KMS-11 (cell line): ENCODE measurements around the gene CALCR.
A peak's percentile ranks its signal among the peaks of the same experiment; 100 is the strongest.

ENCODE experiments used
- H2AFZ ChIP-seq: fragments of 200-600 bp; sonication (generic); 2 replicates; pipeline ENCODE4 v1.6.1; 2016; ENCODE audit warnings: antibody characterized with exemption, mixed run types, low read depth
- H3K27ac ChIP-seq: fragments of 200-600 bp; sonication (generic); 2 replicates; pipeline ENCODE4 v1.6.1; 2016; ENCODE audit warnings: mild to moderate bottlenecking, mixed run types
- H3K27me3 ChIP-seq: fragments of 200-600 bp; sonication (generic); 2 replicates; pipeline ENCODE4 v1.6.1; 2017; ENCODE audit warnings: mild to moderate bottlenecking, low read depth, mixed run types, moderate library complexity; ENCODE audit not compliant: insufficient read depth
- H3K36me3 ChIP-seq: fragments of 200-600 bp; sonication (generic); 2 replicates; pipeline ENCODE4 v1.6.1; 2017; ENCODE audit warnings: mild to moderate bottlenecking, mixed run types; ENCODE audit not compliant: insufficient read depth
- H3K4me1 ChIP-seq: fragments of 200-600 bp; sonication (generic); 2 replicates; pipeline ENCODE4 v1.6.1; 2016; ENCODE audit warnings: mild to moderate bottlenecking, low read depth, mixed run types; ENCODE audit not compliant: poor library complexity, severe bottlenecking
- H3K4me2 ChIP-seq: fragments of 200-600 bp; sonication (generic); 2 replicates; pipeline ENCODE4 v1.7.0; 2016; ENCODE audit warnings: mild to moderate bottlenecking, mixed run types
- H3K4me3 ChIP-seq: fragments of 200-600 bp; sonication (generic); IDR thresholded peaks from 2 replicates; pipeline ENCODE4 v1.6.1; 2017; ENCODE audit warnings: low read depth, low read length, mixed read lengths; ENCODE audit not compliant: insufficient read depth
- H3K79me2 ChIP-seq: fragments of 200-600 bp; sonication (generic); 2 replicates; pipeline ENCODE4 v1.6.1; 2016; ENCODE audit warnings: low read depth, mixed run types; ENCODE audit not compliant: insufficient read depth
- H3K9ac ChIP-seq: fragments of 200-600 bp; sonication (generic); 2 replicates; pipeline ENCODE4 v1.6.1; 2016; ENCODE audit warnings: mild to moderate bottlenecking, mixed run types
- H4K20me1 ChIP-seq: fragments of 200-600 bp; sonication (generic); 2 replicates; pipeline ENCODE4 v1.6.1; 2016; ENCODE audit warnings: mild to moderate bottlenecking, mixed run types; ENCODE audit not compliant: insufficient read depth
- CTCF ChIP-seq: fragments of 200-600 bp; sonication (generic); conservative IDR thresholded peaks from 2 replicates; pipeline ENCODE4 v1.6.1; 2017; ENCODE audit warnings: low read depth, mild to moderate bottlenecking, antibody characterized with exemption, low read length, moderate library complexity, mixed read lengths

The CALCR gene

GRCh38 chr7:93392984-93393383 lies 181.5 kb downstream of the CALCR start:
- Histone ChIP-seq H3K4me3 (no peak overlapping the region), H3K4me2 (no peak overlapping the region), H2AFZ (no peak overlapping the region), H3K4me1 (no peaks in the 10 kb centered on the region), H3K36me3 (no peaks in the 10 kb centered on the region), H3K9ac (no peak overlapping the region), H3K27me3 (no peaks in the 10 kb centered on the region), H3K79me2 (no peaks in the 10 kb centered on the region), H4K20me1 (no peaks in the 10 kb centered on the region), H3K27ac (no peak overlapping the region)
- no peak for TF ChIP-seq CTCF

- no peaks in the 10 kb centered on the region for H3K4me1 ChIP-seq
- H3K79me2 ChIP-seq = no peaks in the 10 kb centered on the region
- H4K20me1 ChIP-seq = no peaks in the 10 kb centered on the region
- no peak overlapping the region for H2AFZ ChIP-seq
- no peaks in the 10 kb centered on the region for H3K27me3 ChIP-seq
- H3K4me3 ChIP-seq = no peak overlapping the region
- H3K4me2 ChIP-seq = no peak overlapping the region
- H3K9ac ChIP-seq = no peak overlapping the region
- H3K27ac ChIP-seq = no peak overlapping the region
- H3K36me3 ChIP-seq = no peaks in the 10 kb centered on the region
- no peak for TF ChIP-seq CTCF
These were observed 183.9 kb downstream of the CALCR start for GRCh38 chr7:93390660-93391059.

GRCh38 chr7:93382362-93382761 lies 192.2 kb downstream of the CALCR start:
- peaks cover 8% of the 10 kb centered on the region for H3K4me1 ChIP-seq
- H3K9ac ChIP-seq = no peak overlapping the region
- H3K79me2 ChIP-seq = no peaks in the 10 kb centered on the region
- no peaks in the 10 kb centered on the region for H3K27me3 ChIP-seq
- H2AFZ ChIP-seq = no peak overlapping the region
- H3K4me2 ChIP-seq = no peak overlapping the region
- H3K4me3 ChIP-seq = no peak overlapping the region
- H3K36me3 ChIP-seq = no peaks in the 10 kb centered on the region
- no peak overlapping the region for H3K27ac ChIP-seq
- TF ChIP-seq CTCF = no peak
- no peaks in the 10 kb centered on the region for H4K20me1 ChIP-seq

GRCh38 chr7:93378131-93378760 lies 196.3 kb downstream of the CALCR start:
- Histone ChIP-seq H3K27ac (no peak overlapping the region), H3K4me2 (0 out of 2 replicates have a peak overlapping the region, but pooled peaks have one; percentile 3), H3K27me3 (no peaks in the 10 kb centered on the region), H3K4me1 (peaks cover 8% of the 10 kb centered on the region), H3K9ac (no peak overlapping the region), H2AFZ (no peak overlapping the region), H4K20me1 (no peaks in the 10 kb centered on the region), H3K4me3 (no peak overlapping the region), H3K36me3 (no peaks in the 10 kb centered on the region), H3K79me2 (no peaks in the 10 kb centered on the region)
- TF ChIP-seq CTCF = no peak
